ENCODE measurements around the gene DOHH. TPM values are rescaled to one million over a fixed set of nuclear protein-coding genes. Genes with fewer than 3 reads are reported as not detected.
A peak's percentile ranks its signal among the peaks of the same experiment; 100 is the strongest.

The DOHH gene
- polyA plus RNA-seq, 1 donor from 2014 or later: 16.3 TPM

- H3K27me3 Mint-ChIP-seq: no peaks in the 10 kb centered on the region
- peaks cover 15 to 27% (median 18%) of the 10 kb centered on the region in 3 donors for H3K4me1 Mint-ChIP-seq
- peaks cover 1% of the 10 kb centered on the region for H3K36me3 Mint-ChIP-seq
- H3K4me3 Mint-ChIP-seq: peak within 1 kb of the TSS; percentile 87 to 96 (median 94)
- H3K27ac Mint-ChIP-seq: peak within 1 kb of the TSS; percentile 86 to 99 (median 97)
- H3K9me3 Mint-ChIP-seq: no peaks in the 10 kb centered on the region
Measured at GRCh38 chr19:3505598-3506383, 5.3 kb upstream of the DOHH start, which contains the start of gene FZR1. Gene FZR1, plus strand, starts transcription at chr19:3506311. Its CDS starts 16,679 bp downstream, at chr19:3522990.

- H3K27me3 Mint-ChIP-seq: no peaks in the 10 kb centered on the region
- peaks cover 2% of the 10 kb centered on the region for H3K36me3 Mint-ChIP-seq
- peak overlapping the region in 2 of 3 donors; percentile 47 to 86 for H3K27ac Mint-ChIP-seq
- H3K4me3 Mint-ChIP-seq: peak overlapping the region in 3 of 4 donors; percentile 18 to 96 (median 92)
- no peaks in the 10 kb centered on the region for H3K9me3 Mint-ChIP-seq
- H3K4me1 Mint-ChIP-seq: peaks cover 17 to 25% (median 22%) of the 10 kb centered on the region in 3 donors
Measured at GRCh38 chr19:3504735-3505134, 4.3 kb upstream of the DOHH start.

- no peaks in the 10 kb centered on the region for H3K27me3 Mint-ChIP-seq
- H3K36me3 Mint-ChIP-seq: peaks cover 3% of the 10 kb centered on the region
- peaks cover 16 to 20% (median 17%) of the 10 kb centered on the region in 3 donors for H3K4me1 Mint-ChIP-seq
- H3K27ac Mint-ChIP-seq: no peak overlapping the region
- no peak overlapping the region for H3K4me3 Mint-ChIP-seq
- no peaks in the 10 kb centered on the region for H3K9me3 Mint-ChIP-seq
Measured at GRCh38 chr19:3503036-3503572, 2.6 kb upstream of the DOHH start.

- Mint-ChIP-seq H3K27me3 (no peaks in the 10 kb centered on the region), H3K27ac (no peak overlapping the region)
Measured at GRCh38 chr19:3501780-3502179, 1.3 kb upstream of the DOHH start.

GRCh38 chr19:3499738-3500428 is 591 bp downstream of the DOHH start:
- Mint-ChIP-seq H3K4me3 (peak overlapping the region; percentile 86 to 98 (median 95)), H3K4me1 (peaks cover 12 to 15% (median 13%) of the 10 kb centered on the region in 3 donors), H3K36me3 (peaks cover 10% of the 10 kb centered on the region), H3K27ac (peak overlapping the region; percentile 90 to 99 (median 98)), H3K9me3 (no peaks in the 10 kb centered on the region), H3K27me3 (no peaks in the 10 kb centered on the region)

More at GRCh38 chr19:3501780-3502179, 1.3 kb upstream of the DOHH start:
- Mint-ChIP-seq H3K9me3 (no peaks in the 10 kb centered on the region), H3K4me1 (peaks cover 15 to 19% (median 16%) of the 10 kb centered on the region in 3 donors), H3K4me3 (no peak overlapping the region), H3K36me3 (peaks cover 8% of the 10 kb centered on the region)

- Mint-ChIP-seq H3K27ac (peak overlapping the region in 1 of 3 donors; percentile 90), H3K4me3 (peak overlapping the region in 2 of 4 donors; percentile 76 to 78), H3K9me3 (no peaks in the 10 kb centered on the region), H3K36me3 (peaks cover 10% of the 10 kb centered on the region), H3K4me1 (peaks cover 10 to 15% (median 12%) of the 10 kb centered on the region in 3 donors), H3K27me3 (no peaks in the 10 kb centered on the region)
Measured at GRCh38 chr19:3497757-3498520, 2.5 kb downstream of the DOHH start.

- peak overlapping the region in 2 of 3 donors; percentile 19 to 39 for H3K27ac Mint-ChIP-seq
- no peaks in the 10 kb centered on the region for H3K9me3 Mint-ChIP-seq
- no peaks in the 10 kb centered on the region for H3K27me3 Mint-ChIP-seq
- peaks cover 10 to 15% (median 12%) of the 10 kb centered on the region in 3 donors for H3K4me1 Mint-ChIP-seq
- H3K4me3 Mint-ChIP-seq: peak overlapping the region in 1 of 4 donors; percentile 76
- peaks cover 10% of the 10 kb centered on the region for H3K36me3 Mint-ChIP-seq
Measured at GRCh38 chr19:3496392-3497273, 3.8 kb downstream of the DOHH start.

GRCh38 chr19:3494559-3494958 is 5.9 kb downstream of the DOHH start:
- H3K4me3 Mint-ChIP-seq: no peak overlapping the region
- H3K27ac Mint-ChIP-seq: peak overlapping the region in 1 of 3 donors; percentile 39
- H3K4me1 Mint-ChIP-seq: peaks cover 3 to 7% (median 6%) of the 10 kb centered on the region in 3 donors
- peaks cover 8% of the 10 kb centered on the region for H3K36me3 Mint-ChIP-seq
- H3K9me3 Mint-ChIP-seq: no peaks in the 10 kb centered on the region
- no peaks in the 10 kb centered on the region for H3K27me3 Mint-ChIP-seq

- Mint-ChIP-seq H3K36me3 (peaks cover 7% of the 10 kb centered on the region), H3K4me3 (no peak overlapping the region), H3K9me3 (no peaks in the 10 kb centered on the region), H3K27me3 (no peaks in the 10 kb centered on the region), H3K4me1 (peaks cover 1 to 5% (median 3%) of the 10 kb centered on the region in 3 donors), H3K27ac (no peak overlapping the region)
Measured at GRCh38 chr19:3494051-3494450, 6.4 kb downstream of the DOHH start.

- Mint-ChIP-seq H3K9me3 (no peaks in the 10 kb centered on the region), H3K4me3 (no peak overlapping the region), H3K27me3 (no peaks in the 10 kb centered on the region), H3K4me1 (peaks cover 0 to 5% (median 0%) of the 10 kb centered on the region in 3 donors), H3K36me3 (peaks cover 7% of the 10 kb centered on the region), H3K27ac (peak overlapping the region in 1 of 3 donors; percentile 39)
Measured at GRCh38 chr19:3493651-3494050, 6.8 kb downstream of the DOHH start.

- Mint-ChIP-seq H3K36me3 (peaks cover 5% of the 10 kb centered on the region), H3K27ac (peak overlapping the region in 1 of 3 donors; percentile 18), H3K9me3 (no peaks in the 10 kb centered on the region), H3K27me3 (no peaks in the 10 kb centered on the region), H3K4me3 (no peak overlapping the region), H3K4me1 (peaks cover 0 to 3% (median 0%) of the 10 kb centered on the region in 3 donors)
Measured at GRCh38 chr19:3492919-3493318, 7.6 kb downstream of the DOHH start.

- Mint-ChIP-seq H3K4me1 (peaks cover 0 to 3% (median 0%) of the 10 kb centered on the region in 3 donors), H3K4me3 (peak overlapping the region in 1 of 4 donors; percentile 37), H3K27me3 (no peaks in the 10 kb centered on the region), H3K27ac (peak overlapping the region in 1 of 3 donors; percentile 18), H3K36me3 (peaks cover 5% of the 10 kb centered on the region), H3K9me3 (no peaks in the 10 kb centered on the region)
Measured at GRCh38 chr19:3492131-3492839, 8.2 kb downstream of the DOHH start.
